ENCODE measurements around the gene GTF2F2.
A peak's percentile ranks its signal among the peaks of the same experiment; 100 is the strongest.

GTF2F2 gene

DNA sequence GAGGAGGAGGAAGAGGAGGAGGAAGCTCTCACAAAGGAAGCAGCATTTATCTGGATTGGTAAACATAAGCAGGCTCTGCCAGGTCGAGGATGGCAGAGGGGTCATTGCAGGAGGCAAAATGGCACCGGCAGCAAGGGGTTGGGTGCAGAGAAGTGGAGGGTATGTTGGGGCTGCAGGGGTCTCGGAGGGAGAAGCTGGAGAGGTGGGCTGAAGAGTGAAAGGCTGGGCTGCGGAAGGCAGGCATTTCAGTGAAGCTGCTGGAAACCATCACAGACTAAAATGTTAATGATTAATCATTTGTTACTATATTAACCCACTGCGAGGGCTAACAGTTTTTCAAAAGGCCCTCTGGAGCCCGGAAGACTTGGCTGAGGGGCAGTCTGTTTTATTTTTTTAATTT, 196.0 kb downstream of the GTF2F2 start:
- DNase-seq (ENCODE audit: insufficient read length, low spot score) (no peak), FAIRE-seq (no peak)
- TF ChIP-seq POU2F2 (IDR thresholded peaks at IDR 0.05; ENCODE audit: low read depth, low read length) (no peak), PAX5 (IDR thresholded peaks at IDR 0.05; ENCODE audit: insufficient read depth, low read length, severe bottlenecking) (no peak), TAF1 (IDR thresholded peaks at IDR 0.05; ENCODE audit: low read depth, low read length) (no peak), POLR2AphosphoS5 (IDR thresholded peaks at IDR 0.05; ENCODE audit: low read depth, low read length) (no peak), SPI1 (IDR thresholded peaks at IDR 0.05; ENCODE audit: low read depth, low read length) (no peak), POLR2A (IDR thresholded peaks at IDR 0.05; ENCODE audit: low read depth, low read length) (no peak)

GRCh38 chr13:45316996-45317395, 196.7 kb downstream of the GTF2F2 start:
- no peak for FAIRE-seq

GRCh38 chr13:45320876-45321629, 200.7 kb downstream of the GTF2F2 start:
- DNase-seq (ENCODE audit: insufficient read length, low spot score): no peak
- FAIRE-seq: no peak
- TF ChIP-seq SPI1 (IDR thresholded peaks at IDR 0.05; ENCODE audit: low read depth, low read length) (no peak), POLR2A (IDR thresholded peaks at IDR 0.05; ENCODE audit: low read depth, low read length) (no peak), POU2F2 (IDR thresholded peaks at IDR 0.05; ENCODE audit: low read depth, low read length) (no peak), TAF1 (IDR thresholded peaks at IDR 0.05; ENCODE audit: low read depth, low read length) (no peak), POLR2AphosphoS5 (IDR thresholded peaks at IDR 0.05; ENCODE audit: low read depth, low read length) (no peak), PAX5 (IDR thresholded peaks at IDR 0.05; ENCODE audit: insufficient read depth, low read length, severe bottlenecking) (no peak)

More at GRCh38 chr13:45316996-45317395, 196.7 kb downstream of the GTF2F2 start:
- DNase-seq (ENCODE audit: insufficient read length, low spot score): no peak
- no peak for TF ChIP-seq TAF1 (IDR thresholded peaks at IDR 0.05; ENCODE audit: low read depth, low read length)
- no peak for TF ChIP-seq PAX5 (IDR thresholded peaks at IDR 0.05; ENCODE audit: insufficient read depth, low read length, severe bottlenecking)

- DNase-seq (ENCODE audit: insufficient read length, low spot score) (no peak), FAIRE-seq (peak; percentile 23)
- TF ChIP-seq TAF1 (IDR thresholded peaks at IDR 0.05; ENCODE audit: low read depth, low read length) (no peak), POLR2A (IDR thresholded peaks at IDR 0.05; ENCODE audit: low read depth, low read length) (no peak), PAX5 (IDR thresholded peaks at IDR 0.05; ENCODE audit: insufficient read depth, low read length, severe bottlenecking) (no peak), POLR2AphosphoS5 (IDR thresholded peaks at IDR 0.05; ENCODE audit: low read depth, low read length) (no peak), POU2F2 (IDR thresholded peaks at IDR 0.05; ENCODE audit: low read depth, low read length) (no peak), SPI1 (IDR thresholded peaks at IDR 0.05; ENCODE audit: low read depth, low read length) (no peak)
These were observed 205.5 kb downstream of the GTF2F2 start for GRCh38 chr13:45325806-45326205.

DNA sequence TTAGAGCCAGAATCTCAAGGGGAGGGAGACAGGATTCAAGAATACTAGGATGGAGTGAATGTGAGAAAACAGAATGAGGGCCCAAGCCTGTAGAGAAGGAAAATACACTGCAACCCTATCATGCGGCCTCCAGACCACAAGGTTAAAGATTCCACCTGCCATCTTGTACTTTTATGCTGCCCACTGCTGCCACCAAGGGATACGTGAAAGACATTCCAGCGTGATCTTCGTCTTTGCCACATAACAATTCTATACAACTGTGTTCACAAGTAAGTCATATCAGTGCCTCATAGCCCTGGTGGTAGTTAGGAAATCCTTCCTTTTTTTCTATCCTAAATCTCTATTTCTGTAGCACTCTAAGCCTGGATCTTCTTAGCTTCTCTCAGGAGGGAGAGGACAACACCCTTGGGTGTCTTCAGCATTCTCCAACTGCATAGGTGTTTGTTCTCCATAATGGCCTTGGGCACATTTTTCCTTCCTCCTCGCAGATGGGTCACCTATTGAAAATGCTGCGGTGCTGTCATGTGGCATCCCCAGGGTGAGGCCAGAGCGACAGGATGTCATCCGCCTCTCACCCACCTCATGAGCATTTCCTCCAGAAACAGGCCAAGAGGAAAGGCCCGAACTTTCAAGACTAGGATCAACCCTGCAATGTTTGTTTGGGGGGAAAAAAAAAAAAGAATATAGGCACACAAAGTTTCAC, 207.1 kb downstream of the GTF2F2 start:
- FAIRE-seq (no peak), DNase-seq (ENCODE audit: insufficient read length, low spot score) (no peak)
- TF ChIP-seq TAF1 (IDR thresholded peaks at IDR 0.05; ENCODE audit: low read depth, low read length) (no peak), SPI1 (IDR thresholded peaks at IDR 0.05; ENCODE audit: low read depth, low read length) (no peak), POLR2A (IDR thresholded peaks at IDR 0.05; ENCODE audit: low read depth, low read length) (no peak), POLR2AphosphoS5 (IDR thresholded peaks at IDR 0.05; ENCODE audit: low read depth, low read length) (no peak), PAX5 (IDR thresholded peaks at IDR 0.05; ENCODE audit: insufficient read depth, low read length, severe bottlenecking) (no peak), POU2F2 (IDR thresholded peaks at IDR 0.05; ENCODE audit: low read depth, low read length) (no peak)

- TF ChIP-seq SPI1 (IDR thresholded peaks at IDR 0.05; ENCODE audit: low read depth, low read length): no peak
- TF ChIP-seq POLR2A (IDR thresholded peaks at IDR 0.05; ENCODE audit: low read depth, low read length): no peak
- TF ChIP-seq POU2F2 (IDR thresholded peaks at IDR 0.05; ENCODE audit: low read depth, low read length): no peak
- TF ChIP-seq POLR2AphosphoS5 (IDR thresholded peaks at IDR 0.05; ENCODE audit: low read depth, low read length): no peak
- no peak for DNase-seq (ENCODE audit: insufficient read length, low spot score)
- no peak for FAIRE-seq
These were observed 208.4 kb downstream of the GTF2F2 start for GRCh38 chr13:45328661-45329111.

DNA sequence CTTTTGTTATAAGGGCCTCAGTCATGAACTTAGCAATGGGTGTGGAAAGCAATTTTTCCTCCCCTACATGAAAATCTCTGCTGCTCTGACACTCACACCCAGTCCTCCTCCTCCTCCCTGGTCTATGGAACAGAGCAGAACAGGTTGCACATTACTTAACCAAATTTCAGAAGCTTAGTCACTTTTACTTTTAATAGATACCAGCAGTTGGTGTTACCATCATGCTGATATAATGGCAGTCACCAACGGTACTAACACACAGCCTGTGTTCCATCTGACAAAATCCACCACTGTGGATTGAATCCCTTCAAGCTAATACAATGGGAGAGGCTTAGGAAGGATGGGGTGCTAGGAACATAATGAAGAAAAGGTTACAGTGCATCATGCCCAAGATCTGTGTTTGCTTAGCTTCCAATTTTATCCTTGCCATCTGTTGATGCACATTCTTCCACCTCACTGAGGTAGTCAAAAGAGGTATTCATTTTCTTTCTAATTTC, 210.9 kb downstream of the GTF2F2 start:
- DNase-seq (ENCODE audit: insufficient read length, low spot score) (no peak), FAIRE-seq (no peak)
- TF ChIP-seq PAX5 (IDR thresholded peaks at IDR 0.05; ENCODE audit: insufficient read depth, low read length, severe bottlenecking) (no peak), POLR2A (IDR thresholded peaks at IDR 0.05; ENCODE audit: low read depth, low read length) (no peak; the same call in 1 of the 2 replicates), POLR2AphosphoS5 (IDR thresholded peaks at IDR 0.05; ENCODE audit: low read depth, low read length) (no peak; the same call in 1 of the 2 replicates), SPI1 (IDR thresholded peaks at IDR 0.05; ENCODE audit: low read depth, low read length) (no peak), POU2F2 (IDR thresholded peaks at IDR 0.05; ENCODE audit: low read depth, low read length) (no peak), TAF1 (IDR thresholded peaks at IDR 0.05; ENCODE audit: low read depth, low read length) (no peak)

GRCh38 chr13:45331692-45332035, 211.4 kb downstream of the GTF2F2 start:
- DNase-seq (ENCODE audit: insufficient read length, low spot score): no peak
- TF ChIP-seq POU2F2 (IDR thresholded peaks at IDR 0.05; ENCODE audit: low read depth, low read length): no peak
- no peak for TF ChIP-seq POLR2AphosphoS5 (IDR thresholded peaks at IDR 0.05; ENCODE audit: low read depth, low read length)
- TF ChIP-seq PAX5 (IDR thresholded peaks at IDR 0.05; ENCODE audit: insufficient read depth, low read length, severe bottlenecking): no peak
- TF ChIP-seq POLR2A (IDR thresholded peaks at IDR 0.05; ENCODE audit: low read depth, low read length): no peak
- no peak for TF ChIP-seq SPI1 (IDR thresholded peaks at IDR 0.05; ENCODE audit: low read depth, low read length)
- FAIRE-seq: no peak

- FAIRE-seq (no peak), DNase-seq (ENCODE audit: insufficient read length, low spot score) (no peak)
- TF ChIP-seq TAF1 (IDR thresholded peaks at IDR 0.05; ENCODE audit: low read depth, low read length) (no peak), SPI1 (IDR thresholded peaks at IDR 0.05; ENCODE audit: low read depth, low read length) (no peak), POLR2AphosphoS5 (IDR thresholded peaks at IDR 0.05; ENCODE audit: low read depth, low read length) (no peak), POLR2A (IDR thresholded peaks at IDR 0.05; ENCODE audit: low read depth, low read length) (no peak; the same call in 1 of the 2 replicates)
These were observed 211.9 kb downstream of the GTF2F2 start for GRCh38 chr13:45332036-45332830.
